SH-SY5Y (cell line): ENCODE measurements around the gene KLHL22.

Experiments
- GATA2 ChIP-seq: IDR thresholded peaks from 2 replicates; pipeline ENCODE4 v1.6.1; 2011; ENCODE audit warnings: mild to moderate bottlenecking, low read depth, low read length
- GATA3 ChIP-seq: IDR thresholded peaks from 2 replicates; pipeline ENCODE4 v1.6.1; 2011; ENCODE audit warnings: low read depth, mild to moderate bottlenecking, low read length, moderate library complexity

DNA sequence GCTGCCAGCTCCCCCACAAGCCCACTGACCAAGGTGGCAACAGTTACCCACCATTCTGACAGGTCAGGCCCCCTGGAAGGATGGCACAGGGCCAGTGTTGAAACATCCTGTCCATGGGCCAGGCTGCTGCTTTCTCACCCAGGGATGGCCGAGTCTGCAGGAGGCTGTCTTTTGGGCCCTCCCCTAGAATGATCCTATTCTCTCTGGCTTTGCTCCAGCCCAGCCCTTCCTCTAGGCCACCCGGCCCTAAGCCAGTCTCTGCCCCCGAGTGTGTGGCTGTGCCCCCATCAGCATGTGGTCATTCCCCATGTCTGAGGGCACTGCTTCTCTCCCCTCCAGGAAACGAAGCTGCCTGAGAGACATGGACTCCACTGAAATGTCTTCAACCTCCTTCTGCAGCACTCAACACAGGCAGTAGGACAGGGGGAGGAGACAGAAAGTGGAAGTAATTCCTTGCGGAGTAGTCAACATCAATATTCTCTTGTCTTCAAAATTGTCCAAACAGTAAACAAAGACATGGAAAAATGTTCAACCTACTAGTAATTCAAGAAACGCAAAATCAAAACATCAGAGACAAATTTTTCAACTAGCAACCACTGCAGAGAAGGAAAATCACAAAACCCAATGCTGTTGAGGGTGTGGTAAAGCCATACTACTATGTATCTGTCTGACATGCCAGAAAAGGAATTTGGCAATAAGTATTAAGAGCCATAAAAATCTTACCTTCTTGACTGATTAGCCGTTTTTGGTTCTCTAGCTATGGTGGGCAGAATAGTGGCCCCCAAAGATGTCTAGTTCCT lies 52.9 kb downstream of the KLHL22 start:
- TF ChIP-seq GATA2 (no peak), GATA3 (no peak)
